KMS-11 (cell line): ENCODE results near the gene RHBDD3.

ENCODE experiments used
- H2AFZ ChIP-seq: fragments of 200-600 bp; sonication (generic); 2 replicates; pipeline ENCODE4 v1.6.1; 2016; ENCODE audit warnings: antibody characterized with exemption, mixed run types, low read depth
- H3K27ac ChIP-seq: fragments of 200-600 bp; sonication (generic); 2 replicates; pipeline ENCODE4 v1.6.1; 2016; ENCODE audit warnings: mild to moderate bottlenecking, mixed run types
- H3K27me3 ChIP-seq: fragments of 200-600 bp; sonication (generic); 2 replicates; pipeline ENCODE4 v1.6.1; 2017; ENCODE audit warnings: mild to moderate bottlenecking, low read depth, mixed run types, moderate library complexity; ENCODE audit not compliant: insufficient read depth
- H3K36me3 ChIP-seq: fragments of 200-600 bp; sonication (generic); 2 replicates; pipeline ENCODE4 v1.6.1; 2017; ENCODE audit warnings: mild to moderate bottlenecking, mixed run types; ENCODE audit not compliant: insufficient read depth
- H3K4me1 ChIP-seq: fragments of 200-600 bp; sonication (generic); 2 replicates; pipeline ENCODE4 v1.6.1; 2016; ENCODE audit warnings: mild to moderate bottlenecking, low read depth, mixed run types; ENCODE audit not compliant: poor library complexity, severe bottlenecking
- H3K4me2 ChIP-seq: fragments of 200-600 bp; sonication (generic); 2 replicates; pipeline ENCODE4 v1.7.0; 2016; ENCODE audit warnings: mild to moderate bottlenecking, mixed run types
- H3K4me3 ChIP-seq: fragments of 200-600 bp; sonication (generic); IDR thresholded peaks from 2 replicates; pipeline ENCODE4 v1.6.1; 2017; ENCODE audit warnings: low read depth, low read length, mixed read lengths; ENCODE audit not compliant: insufficient read depth
- H3K79me2 ChIP-seq: fragments of 200-600 bp; sonication (generic); 2 replicates; pipeline ENCODE4 v1.6.1; 2016; ENCODE audit warnings: low read depth, mixed run types; ENCODE audit not compliant: insufficient read depth
- H3K9ac ChIP-seq: fragments of 200-600 bp; sonication (generic); 2 replicates; pipeline ENCODE4 v1.6.1; 2016; ENCODE audit warnings: mild to moderate bottlenecking, mixed run types
- H4K20me1 ChIP-seq: fragments of 200-600 bp; sonication (generic); 2 replicates; pipeline ENCODE4 v1.6.1; 2016; ENCODE audit warnings: mild to moderate bottlenecking, mixed run types; ENCODE audit not compliant: insufficient read depth
- TF ChIP-seq, protein P1 (sequence below): fragments of 200-600 bp; sonication (generic); conservative IDR thresholded peaks from 2 replicates; pipeline ENCODE4 v1.6.1; 2017; ENCODE audit warnings: low read depth, mild to moderate bottlenecking, antibody characterized with exemption, low read length, moderate library complexity, mixed read lengths

The RHBDD3 gene

DNA sequence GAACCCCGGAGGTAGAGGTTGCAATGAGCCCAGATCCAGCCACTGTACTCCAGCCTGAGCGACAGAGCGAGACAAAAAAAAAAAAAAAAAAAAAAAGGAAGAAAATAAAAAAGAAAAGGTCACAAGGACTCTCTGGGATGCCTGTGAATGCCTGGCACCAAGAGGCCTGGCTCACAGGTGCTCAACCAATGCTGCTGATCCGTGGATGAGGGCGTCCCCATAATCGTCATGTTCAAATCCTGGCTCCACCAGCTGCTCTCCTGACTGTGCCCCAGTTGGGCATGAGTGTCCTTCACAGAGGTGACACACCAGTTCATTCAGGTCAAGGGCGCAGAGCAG lies 38.0 kb upstream of the RHBDD3 start:
- H3K27ac ChIP-seq: no peak overlapping the region
- TF ChIP-seq, protein P1, sequence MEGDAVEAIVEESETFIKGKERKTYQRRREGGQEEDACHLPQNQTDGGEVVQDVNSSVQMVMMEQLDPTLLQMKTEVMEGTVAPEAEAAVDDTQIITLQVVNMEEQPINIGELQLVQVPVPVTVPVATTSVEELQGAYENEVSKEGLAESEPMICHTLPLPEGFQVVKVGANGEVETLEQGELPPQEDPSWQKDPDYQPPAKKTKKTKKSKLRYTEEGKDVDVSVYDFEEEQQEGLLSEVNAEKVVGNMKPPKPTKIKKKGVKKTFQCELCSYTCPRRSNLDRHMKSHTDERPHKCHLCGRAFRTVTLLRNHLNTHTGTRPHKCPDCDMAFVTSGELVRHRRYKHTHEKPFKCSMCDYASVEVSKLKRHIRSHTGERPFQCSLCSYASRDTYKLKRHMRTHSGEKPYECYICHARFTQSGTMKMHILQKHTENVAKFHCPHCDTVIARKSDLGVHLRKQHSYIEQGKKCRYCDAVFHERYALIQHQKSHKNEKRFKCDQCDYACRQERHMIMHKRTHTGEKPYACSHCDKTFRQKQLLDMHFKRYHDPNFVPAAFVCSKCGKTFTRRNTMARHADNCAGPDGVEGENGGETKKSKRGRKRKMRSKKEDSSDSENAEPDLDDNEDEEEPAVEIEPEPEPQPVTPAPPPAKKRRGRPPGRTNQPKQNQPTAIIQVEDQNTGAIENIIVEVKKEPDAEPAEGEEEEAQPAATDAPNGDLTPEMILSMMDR: no peak
- H3K9ac ChIP-seq: no peak overlapping the region
- peak overlapping the region; percentile 100 for H3K4me2 ChIP-seq
- H3K36me3 ChIP-seq: no peaks in the 10 kb centered on the region
- 0 out of 2 replicates have a peak, but pooled peaks cover 1% of the 10 kb centered on the region for H3K27me3 ChIP-seq
- peak overlapping the region; percentile 97 for H2AFZ ChIP-seq
- H3K4me1 ChIP-seq: no peaks in the 10 kb centered on the region
- no peak overlapping the region for H3K4me3 ChIP-seq
- H3K79me2 ChIP-seq: no peaks in the 10 kb centered on the region
- H4K20me1 ChIP-seq: no peaks in the 10 kb centered on the region

DNA sequence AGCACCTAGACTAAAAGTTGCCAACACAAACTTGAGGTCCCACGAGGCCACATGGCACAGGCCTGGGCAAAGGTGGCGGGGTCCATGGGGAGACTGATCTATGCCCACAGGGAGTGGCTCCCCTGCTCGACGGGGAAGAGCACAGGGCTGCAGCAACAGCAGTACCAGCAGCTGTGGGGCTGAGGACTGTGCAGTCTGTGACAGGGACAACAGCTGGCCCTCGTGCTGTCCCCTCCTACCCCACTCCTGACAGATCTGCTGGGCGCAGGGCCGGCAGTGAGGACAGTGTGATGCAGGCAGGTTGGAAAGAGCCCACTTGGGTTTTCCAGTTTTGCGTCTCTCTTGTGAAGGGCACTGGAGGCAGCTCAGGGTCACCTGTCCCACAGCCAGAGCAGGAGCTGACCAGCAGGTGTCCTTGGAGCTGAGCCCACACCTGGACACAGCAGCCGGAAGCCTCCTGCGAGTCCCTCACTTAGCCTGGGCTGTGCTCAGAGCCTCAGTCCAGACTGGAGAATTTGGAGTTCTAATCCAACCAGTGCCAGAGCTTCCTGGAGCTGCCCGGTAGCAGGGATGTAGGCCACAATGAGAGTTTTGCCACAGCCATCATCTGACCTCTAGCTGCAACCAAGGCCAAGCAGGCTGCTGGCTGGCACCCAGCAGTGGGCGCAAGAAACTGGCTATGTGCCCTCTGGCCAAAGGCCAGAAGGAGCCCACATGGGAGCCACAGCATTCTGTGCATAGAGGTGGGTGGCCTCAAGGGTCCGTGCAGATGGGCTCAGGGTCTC lies 35.1 kb upstream of the RHBDD3 start:
- Histone ChIP-seq H3K4me3 (no peak overlapping the region), H4K20me1 (no peaks in the 10 kb centered on the region), H3K79me2 (no peaks in the 10 kb centered on the region), H2AFZ (no peak overlapping the region), H3K4me2 (no peak overlapping the region), H3K9ac (no peak overlapping the region), H3K27me3 (no peaks in the 10 kb centered on the region), H3K4me1 (no peaks in the 10 kb centered on the region), H3K36me3 (peaks cover 9% of the 10 kb centered on the region; the same call in 1 of the 2 replicates), H3K27ac (no peak overlapping the region)
- TF ChIP-seq, protein P1: no peak

DNA sequence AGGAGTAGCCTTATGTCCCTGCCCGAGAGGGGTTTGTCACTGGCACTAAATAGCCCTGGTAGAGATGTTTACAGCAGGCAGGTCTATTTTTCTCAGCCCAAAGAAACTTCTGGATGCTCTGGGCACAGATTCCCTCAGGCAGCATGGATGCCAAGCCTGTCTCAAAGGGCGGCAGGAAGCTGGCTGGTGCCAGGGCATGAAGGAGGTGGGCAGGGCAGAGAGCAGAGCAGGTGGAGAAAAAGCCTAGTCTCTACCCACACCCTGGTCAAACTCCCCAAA lies 34.6 kb upstream of the RHBDD3 start:
- H3K4me3 ChIP-seq: no peak overlapping the region
- peaks cover 9% of the 10 kb centered on the region; the same call in 1 of the 2 replicates for H3K36me3 ChIP-seq
- H3K27me3 ChIP-seq: no peaks in the 10 kb centered on the region
- H2AFZ ChIP-seq: no peak overlapping the region
- H3K27ac ChIP-seq: no peak overlapping the region
- no peak overlapping the region for H3K4me2 ChIP-seq
- TF ChIP-seq, protein P1: no peak
- no peaks in the 10 kb centered on the region for H3K4me1 ChIP-seq
- H3K79me2 ChIP-seq: no peaks in the 10 kb centered on the region
- H3K9ac ChIP-seq: no peak overlapping the region
- H4K20me1 ChIP-seq: no peaks in the 10 kb centered on the region

DNA sequence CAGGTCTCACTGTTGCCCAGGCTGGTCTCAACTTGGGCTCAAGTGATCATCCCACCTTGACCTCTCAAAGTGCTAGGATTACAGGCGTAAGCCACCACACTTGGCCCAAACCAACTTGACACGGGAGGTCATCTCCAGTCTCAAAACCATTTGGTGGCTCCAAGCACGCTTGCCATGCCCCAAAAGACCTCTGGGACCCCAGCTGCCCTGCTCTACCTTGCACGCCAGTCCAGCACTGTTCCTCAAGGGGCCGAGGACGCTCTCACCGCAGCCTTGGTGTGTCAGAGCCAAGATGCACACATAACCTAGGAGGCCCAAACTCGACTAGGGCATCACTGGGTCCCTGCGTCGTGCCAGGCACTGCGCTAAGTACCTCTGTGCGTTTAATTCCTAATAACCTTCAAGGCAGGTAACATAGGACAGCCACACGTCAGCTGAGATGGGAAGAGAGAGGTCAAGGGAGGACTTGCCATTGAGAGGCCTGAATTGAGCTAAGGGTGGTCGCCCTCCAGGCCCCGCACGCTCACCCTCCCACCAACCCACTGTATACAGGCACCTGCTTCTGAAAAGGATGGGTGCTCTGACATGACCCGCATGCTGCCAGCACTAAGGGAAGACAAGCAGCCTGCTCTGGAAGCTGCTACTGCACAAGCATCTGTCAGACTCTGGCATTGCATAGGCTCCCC lies 34.1 kb upstream of the RHBDD3 start:
- H3K27me3 ChIP-seq: no peaks in the 10 kb centered on the region
- H3K9ac ChIP-seq: no peak overlapping the region
- TF ChIP-seq, protein P1: no peak
- H3K4me3 ChIP-seq: no peak overlapping the region
- H3K79me2 ChIP-seq: no peaks in the 10 kb centered on the region
- no peak overlapping the region for H3K27ac ChIP-seq
- no peaks in the 10 kb centered on the region for H4K20me1 ChIP-seq
- no peaks in the 10 kb centered on the region for H3K4me1 ChIP-seq
- H2AFZ ChIP-seq: no peak overlapping the region
- H3K4me2 ChIP-seq: no peak overlapping the region
- H3K36me3 ChIP-seq: peaks cover 9% of the 10 kb centered on the region; the same call in 1 of the 2 replicates
